NK-92 (cell line): Measurements from ENCODE around the gene DMRTC2.

Experiments used
- DNase-seq: peaks from one replicate; lab custom pipeline; 2025; ENCODE audit not compliant: unreplicated experiment; lab: John Stamatoyannopoulos, UW

Gene DMRTC2

DNA sequence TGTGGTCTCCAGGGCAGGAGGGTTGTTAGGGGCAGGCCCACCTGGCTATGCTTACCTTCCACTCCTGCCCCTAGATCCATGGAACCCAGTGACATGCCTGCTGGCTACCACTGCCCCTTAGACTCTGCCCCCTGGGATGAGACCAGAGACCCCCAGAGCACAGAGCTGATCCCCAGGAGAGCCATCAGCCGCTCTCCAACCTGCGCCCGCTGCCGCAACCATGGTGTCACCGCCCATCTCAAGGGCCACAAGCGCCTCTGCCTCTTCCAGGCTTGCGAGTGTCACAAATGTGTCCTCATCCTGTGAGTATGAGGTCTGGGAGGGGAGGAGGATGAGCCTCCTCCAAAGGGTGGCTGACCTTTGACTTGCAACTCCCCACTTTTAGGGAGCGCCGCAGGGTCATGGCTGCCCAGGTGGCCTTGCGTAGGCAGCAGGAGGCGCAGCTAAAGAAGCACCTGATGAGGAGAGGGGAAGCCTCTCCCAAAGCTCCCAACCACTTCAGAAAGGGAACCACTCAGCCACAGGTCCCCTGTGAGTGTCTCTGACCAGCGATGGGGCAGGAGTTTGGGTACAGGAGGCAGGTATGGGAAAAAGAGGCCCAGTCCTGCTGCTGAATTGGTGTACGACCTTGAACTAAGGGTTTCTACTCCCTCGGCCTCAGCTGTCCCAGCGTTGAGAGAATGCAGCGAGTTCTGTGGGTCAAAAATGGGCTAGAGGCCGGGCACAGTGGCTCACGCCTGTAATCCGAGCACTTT, 2.7 kb downstream of the DMRTC2 start:
- no peak for DNase-seq

DNA sequence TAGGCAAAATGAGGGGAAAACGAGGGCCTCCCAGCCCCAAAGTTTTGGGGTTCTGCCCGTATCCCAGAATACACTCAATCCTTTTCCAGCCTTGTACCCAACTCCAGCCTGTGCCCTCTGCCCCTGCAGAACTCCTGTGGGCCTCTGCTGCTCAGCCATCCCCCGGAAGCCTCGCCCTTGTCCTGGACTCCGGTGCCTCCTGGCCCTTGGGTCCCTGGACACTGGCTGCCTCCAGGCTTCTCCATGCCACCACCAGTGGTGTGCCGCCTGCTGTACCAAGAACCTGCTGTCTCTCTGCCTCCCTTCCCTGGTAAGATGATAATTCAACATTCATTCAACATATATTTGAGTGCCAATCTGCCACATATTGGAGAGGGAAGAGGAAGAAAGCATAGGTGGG, 3.8 kb downstream of the DMRTC2 start:
- DNase-seq, result no peak

DNA sequence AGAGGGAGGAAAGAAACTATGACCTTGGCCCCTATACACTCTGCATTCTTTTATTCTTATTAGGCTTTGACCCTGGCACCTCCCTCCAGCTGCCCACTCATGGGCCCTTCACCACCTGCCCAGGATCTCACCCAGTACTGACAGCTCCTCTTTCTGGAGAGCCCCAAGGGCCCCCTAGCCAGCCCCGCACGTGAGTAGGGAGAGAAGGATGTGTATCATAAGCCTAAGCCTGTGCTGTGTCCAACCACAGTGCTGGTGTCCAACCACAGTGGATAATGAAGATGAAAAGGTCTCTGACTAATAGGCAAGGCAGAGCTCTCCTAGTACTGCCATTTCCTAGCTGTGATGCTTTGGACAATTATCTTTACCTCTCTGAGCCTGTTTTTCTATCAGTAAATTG, 4.2 kb downstream of the DMRTC2 start:
- DNase-seq, result no peak

DNA sequence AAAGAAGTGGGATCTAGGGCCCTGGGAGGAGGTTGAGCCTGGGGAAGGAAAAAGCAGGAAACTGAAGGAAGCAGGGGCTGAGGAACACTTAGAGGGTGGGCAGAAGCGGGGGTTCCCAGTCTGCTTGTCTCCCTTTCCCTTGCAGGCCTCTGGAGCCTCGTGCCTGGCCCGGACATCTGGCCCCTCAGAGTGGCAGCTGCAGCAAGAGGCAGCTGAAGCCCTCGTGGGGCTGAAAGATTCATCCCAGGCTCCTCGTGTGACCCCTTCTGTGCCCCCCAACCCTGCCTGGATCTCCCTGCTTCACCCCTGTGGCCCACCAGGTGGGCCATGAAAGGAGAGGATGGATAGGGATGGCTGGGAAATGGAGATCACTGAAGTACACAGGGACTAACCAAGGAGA, 5.5 kb downstream of the DMRTC2 start:
- DNase-seq, result no peak

DNA sequence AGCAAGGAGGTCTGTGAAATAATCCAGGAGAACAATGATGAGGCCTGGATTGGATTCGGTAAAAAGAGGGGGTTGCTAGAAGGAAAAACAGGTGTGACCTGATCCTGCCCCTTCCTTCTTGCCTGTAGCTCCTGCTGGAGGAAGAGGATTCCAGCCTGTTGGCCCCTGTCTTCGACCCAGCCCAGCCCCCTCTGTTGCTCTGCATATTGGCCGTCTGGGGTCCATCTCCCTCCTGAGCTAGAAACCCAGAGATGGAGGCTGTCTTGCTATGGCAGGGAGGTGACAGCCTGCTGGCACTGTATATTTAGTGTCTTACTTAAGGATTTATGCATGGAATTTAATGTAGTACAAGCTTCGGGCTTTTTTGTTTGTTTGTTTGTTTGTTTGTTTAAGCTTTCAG, 6.6 kb downstream of the DMRTC2 start:
- no peak for DNase-seq

DNA sequence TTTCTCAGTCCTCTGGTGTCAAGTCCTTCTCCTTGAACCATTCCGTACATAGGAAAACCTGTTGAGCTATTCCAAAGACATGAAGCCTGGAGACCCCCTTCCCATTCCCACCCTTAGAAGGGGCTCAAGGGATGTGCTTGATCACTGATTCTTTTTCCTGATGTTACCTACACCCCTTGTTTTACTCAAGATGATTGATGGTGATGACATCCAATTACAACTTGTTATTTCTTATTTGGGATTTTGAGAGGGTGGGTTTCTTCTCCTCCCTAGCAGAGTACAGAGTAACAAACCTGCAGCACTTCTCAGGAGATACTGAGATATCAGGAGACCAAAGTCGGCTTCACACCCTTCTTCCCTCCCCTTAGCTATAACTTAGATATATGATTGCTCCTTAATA, 8.5 kb downstream of the DMRTC2 start:
- DNase-seq, result no peak

DNA sequence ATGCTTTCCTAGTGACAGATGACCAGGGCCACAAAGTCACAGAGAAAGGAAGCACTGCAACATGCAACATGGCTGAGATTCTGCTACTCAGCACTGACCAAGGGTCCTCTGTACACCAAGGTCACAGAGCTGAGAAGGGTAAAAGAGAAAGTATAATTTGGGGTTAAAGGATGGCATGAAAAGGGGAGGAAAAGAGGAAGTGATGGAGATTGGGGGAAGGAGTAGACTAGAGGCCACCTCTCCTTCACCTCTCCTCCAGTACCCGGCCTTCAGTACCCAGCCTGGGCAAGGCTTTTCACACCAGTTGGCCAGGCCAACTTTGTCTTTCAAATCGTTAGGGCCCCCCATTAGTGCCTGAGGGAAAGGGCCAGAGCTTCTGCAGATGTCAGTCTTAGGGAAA, 8.9 kb downstream of the DMRTC2 start:
- DNase-seq, result no peak

DNA sequence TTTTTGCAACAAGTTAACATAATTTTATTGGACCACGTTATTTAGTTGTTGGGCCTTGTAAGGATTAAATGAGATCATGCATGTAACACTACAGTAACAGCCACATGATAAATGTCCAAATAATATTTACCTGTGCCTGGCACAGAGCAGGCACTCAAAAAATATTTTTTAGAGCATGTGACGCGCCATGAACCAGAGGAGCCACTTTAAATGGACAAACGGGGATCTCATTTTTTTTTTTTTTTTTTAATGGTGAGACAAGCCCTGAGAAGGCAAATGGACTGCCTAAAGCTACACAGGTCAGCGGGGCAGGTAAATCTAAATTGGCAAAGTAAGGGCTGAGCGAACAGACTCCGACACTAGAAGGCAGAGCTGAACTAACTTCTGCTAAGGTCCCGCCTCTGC, 14.4 kb downstream of the DMRTC2 start:
- DNase-seq, result no peak

DNA sequence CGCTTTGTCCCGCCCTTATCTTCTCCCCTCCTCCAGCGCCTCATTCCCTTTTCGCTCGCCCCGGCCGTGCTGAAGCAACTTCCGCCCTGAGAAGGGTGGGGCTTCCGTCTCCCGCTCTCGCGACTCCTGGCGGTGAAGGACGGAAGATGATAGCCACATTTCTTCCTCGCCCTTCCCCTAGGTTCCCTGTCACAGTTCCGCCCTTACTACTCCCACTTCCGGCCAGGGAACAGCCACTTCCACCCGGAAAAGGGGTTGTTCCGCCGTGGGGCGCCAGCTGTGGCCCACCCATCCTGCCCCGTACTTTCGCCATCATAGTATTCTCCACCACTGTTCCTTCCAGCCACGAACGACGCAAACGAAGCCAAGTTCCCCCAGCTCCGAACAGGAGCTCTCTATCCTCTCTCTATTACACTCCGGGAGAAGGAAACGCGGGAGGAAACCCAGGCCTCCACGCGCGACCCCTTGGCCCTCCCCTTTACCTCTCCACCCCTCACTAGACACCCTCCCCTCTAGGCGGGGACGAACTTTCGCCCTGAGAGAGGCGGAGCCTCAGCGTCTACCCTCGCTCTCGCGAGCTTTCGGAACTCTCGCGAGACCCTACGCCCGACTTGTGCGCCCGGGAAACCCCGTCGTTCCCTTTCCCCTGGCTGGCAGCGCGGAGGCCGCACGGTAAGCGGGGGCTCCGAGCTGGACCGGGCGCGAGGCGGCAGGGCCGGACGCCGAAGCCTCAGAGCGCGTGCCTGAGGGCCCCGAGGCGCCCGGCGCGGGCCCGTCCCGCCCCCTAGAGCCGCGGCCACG, 15.0 kb downstream of the DMRTC2 start, which contains the start of gene RPS19:
RPS19 (plus strand) TSS at position 638 of the 801 bp plus-strand sequence. CDS start 520 bp downstream, outside the sequence.
- DNase-seq, result peak; percentile 86

DNA sequence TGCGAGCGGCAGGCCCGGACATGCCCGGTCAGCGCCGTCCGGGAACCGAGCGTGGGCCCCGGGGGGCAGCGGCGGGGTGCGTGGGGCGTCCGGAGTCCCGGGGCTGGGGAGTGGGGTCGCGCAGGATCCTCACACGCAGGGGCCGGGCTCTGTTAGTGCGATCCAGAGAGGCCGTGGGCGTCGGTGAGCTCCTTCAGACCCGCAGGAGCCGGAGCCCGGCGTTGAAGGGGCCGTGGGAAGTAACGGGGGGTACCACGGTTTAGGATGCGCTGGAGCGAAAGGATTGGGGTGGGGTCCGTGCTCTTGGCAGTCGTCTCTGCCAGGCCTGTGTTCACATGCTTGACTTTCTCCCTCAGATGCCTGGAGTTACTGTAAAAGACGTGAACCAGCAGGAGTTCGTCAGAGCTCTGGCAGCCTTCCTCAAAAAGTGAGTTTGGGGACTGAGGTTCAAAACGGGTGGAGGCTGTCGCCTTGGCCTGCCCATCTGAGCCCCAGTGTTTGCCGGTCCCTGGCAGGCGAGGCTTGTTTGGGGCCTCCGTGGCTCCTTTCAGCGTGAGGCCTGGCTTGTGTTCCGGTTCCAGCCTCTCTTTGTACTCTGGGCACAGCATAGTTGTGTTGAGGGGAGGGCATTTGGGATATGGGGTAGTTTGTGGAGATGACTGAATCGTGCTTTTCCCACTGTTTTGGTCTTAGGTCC, 15.7 kb downstream of the DMRTC2 start:
- no peak for DNase-seq

DNA sequence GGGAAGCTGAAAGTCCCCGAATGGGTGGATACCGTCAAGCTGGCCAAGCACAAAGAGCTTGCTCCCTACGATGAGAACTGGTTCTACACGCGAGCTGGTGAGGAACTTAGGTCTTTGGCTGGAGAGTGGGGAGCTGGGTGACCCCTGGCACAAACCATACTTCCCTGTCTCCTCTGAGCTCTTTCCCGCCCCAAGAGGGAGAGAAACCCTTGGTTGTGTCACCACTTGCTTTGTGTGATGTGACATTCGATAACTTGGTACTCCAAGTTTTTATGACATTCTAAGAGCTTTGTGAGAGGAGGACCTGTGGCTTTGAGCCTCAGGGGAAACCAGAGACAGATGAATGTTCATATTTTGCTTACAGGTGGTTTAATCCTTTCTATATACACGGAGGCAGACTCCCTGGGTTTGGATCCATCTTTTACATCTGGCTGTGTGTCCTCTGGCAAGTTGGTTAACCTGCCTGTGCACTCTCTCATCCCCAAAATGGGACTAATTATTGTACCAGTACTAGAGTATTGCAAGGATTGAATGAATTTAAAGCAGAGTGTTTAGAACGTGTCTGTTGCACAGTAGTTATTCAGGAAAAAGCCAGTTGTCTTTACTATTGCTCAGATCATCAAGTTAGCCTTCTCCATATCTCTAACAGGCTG, 16.4 kb downstream of the DMRTC2 start:
- no peak for DNase-seq

DNA sequence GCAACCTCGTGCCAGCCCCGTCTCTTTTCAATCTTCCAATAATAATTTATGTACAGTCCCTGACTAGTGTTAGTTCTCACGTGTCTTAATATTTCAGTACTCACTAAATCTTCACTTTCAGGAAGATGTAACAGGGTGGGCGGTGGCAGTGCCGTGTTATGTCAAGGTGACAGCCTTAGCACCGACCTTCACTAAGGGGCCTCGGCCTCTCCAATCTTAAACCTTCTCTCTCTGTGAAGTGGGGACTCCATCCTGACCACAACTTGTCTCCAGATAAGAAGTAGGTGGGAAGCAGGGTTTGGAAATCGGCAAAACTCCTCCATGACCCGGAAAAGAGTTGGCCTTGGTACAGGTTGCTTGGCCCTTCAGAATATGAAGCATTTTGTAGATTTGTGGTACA, 17.0 kb downstream of the DMRTC2 start:
- DNase-seq, result no peak

DNA sequence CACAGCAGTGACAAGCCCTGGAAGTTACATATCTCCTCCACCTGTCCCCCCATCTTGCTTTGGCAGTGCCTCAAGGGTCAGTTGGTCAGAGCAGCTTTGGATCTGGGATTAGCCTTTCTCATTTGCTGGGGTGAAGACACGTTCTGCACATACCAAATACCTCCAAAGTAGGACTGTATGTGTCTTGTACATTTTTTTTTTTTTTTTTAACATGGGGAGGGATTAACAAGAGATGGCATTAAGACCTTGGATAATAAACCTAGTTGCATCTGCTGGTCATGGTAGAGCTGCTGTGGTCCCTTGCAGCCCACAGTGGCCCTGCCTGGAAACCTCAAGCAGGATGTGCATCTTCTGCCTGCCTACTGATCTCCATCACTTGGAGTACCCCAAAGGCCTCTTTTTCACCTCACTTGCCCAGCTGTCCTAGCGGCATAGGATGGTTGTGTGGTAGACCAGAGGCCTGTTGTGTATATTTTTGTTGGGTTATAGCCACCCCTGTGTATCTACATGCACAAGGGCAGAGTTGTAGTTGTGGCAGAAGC, 17.7 kb downstream of the DMRTC2 start:
- no peak for DNase-seq

DNA sequence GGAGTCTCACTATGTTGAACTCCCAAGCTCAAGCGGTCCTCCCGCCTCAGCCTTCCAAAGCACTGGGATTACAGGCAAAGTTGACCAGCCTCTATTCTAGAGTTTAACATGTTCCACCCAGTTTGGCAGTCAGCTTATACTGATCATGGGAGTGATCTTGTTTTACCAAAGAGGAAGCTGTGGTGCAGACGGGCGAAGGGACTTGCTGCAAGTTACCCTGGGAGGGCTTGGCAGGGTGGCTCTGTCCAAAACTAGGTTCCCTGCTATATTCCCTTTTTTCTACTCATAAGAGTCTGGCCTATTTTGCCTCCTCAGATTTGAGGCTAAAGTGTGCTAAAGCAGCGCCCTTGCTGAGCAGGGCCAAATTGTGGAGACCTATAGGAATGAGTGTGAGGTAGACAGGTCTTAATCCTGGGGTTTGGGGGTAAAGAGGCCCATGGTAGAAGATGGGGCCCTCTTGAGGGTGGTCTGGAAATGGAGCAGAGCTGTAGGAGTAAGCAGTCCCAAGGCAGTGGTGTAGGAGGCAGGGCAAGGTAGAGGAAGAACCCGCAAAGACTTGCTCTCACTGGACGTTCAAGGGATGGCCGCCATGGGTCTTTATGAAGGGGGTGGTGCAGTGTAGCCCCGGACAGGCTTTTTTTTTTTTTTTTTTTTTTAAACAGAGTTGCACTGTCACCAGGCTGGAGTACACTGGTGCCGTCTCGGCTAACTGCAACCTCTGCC, 18.5 kb downstream of the DMRTC2 start:
- DNase-seq, result no peak

DNA sequence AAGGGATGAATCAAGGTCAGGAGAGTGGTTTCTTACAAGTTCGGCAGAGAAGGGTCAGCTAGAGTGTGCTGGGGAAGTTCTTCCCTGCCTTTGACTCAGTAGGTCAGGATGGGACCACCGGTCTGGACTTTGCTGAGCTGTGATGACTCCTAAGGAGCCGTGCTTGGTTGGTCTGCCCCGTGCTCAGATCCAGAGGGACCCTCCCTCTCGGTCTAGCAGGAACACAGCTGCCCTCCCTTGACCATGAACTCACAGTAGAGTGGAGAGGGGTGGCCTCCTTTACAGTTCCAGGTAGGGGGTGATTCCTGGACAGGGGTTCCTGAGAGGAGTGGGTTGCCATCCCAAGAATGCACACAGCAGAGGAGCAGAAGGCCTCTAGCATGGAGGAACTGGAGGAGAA, 19.5 kb downstream of the DMRTC2 start:
- no peak for DNase-seq

DNA sequence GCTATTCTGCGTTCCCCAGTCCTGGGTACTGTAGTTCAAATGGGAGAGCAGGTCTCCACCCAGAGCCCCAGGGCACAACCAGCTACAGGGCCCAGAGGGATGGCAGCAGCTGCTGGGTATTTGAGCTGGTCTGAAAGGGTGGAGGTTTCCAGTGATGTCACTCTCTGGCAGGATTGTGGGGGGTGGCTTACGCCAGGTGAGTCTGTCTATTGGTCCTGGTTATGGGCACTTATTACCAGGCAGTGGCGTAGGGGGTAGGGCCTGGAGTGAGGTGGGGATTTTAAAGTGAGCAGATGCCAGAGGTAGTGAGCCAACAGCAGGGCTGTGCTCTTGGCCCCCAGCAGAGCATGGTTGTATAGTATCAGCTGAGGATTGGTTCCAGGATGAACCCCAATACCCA, 21.4 kb downstream of the DMRTC2 start:
- DNase-seq, result no peak

DNA sequence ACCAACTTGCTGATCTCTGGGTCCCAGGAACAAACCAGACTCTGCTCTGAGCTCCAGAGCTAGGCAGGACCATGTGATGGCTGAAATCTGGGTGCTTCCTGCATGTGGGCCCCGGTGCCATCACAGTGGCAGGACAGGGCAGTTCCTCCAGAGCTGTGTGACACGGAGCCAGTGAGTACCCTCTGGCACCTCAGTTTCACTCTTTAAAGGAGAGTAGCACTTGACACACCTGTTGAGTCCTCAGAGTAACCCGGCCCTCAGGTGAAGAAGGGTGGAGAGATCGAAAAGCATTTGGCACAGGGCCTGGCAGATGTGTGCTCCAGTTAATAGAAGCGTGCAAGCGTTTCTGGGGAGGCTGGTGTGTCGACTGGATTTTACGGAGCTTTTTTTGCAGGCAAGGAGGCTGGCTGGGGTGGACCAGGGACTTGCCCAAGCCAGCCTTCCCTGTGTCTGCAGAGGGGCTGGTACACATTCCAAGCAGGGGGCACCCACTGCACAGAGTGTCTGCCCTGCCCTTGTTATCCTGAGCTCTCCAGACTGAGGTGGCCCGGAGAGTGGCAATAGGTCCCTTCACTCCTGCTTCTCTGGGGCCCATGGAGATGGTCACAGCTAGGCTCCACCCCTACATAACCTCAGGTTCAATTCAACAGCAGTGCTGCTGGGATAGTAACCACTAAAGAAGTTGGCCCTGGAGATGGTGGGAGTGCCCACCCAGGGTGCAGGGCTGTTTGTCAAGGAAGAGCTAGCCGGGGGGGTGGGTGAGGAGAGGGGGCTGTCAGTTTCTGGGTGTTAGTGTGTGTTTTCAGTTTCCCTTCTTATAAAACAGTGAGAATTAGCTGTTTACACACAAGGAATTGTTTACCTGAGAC, 23.5 kb downstream of the DMRTC2 start:
- DNase-seq, result no peak

DNA sequence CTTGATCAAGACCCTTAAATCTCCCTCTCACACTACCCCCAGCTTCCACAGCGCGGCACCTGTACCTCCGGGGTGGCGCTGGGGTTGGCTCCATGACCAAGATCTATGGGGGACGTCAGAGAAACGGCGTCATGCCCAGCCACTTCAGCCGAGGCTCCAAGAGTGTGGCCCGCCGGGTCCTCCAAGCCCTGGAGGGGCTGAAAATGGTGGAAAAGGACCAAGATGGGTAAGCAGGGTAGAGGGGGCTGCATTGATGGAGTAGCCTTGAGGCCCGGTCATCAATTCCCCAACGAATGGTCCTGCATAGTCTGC, 24.1 kb downstream of the DMRTC2 start:
- DNase-seq, result no peak

DNA sequence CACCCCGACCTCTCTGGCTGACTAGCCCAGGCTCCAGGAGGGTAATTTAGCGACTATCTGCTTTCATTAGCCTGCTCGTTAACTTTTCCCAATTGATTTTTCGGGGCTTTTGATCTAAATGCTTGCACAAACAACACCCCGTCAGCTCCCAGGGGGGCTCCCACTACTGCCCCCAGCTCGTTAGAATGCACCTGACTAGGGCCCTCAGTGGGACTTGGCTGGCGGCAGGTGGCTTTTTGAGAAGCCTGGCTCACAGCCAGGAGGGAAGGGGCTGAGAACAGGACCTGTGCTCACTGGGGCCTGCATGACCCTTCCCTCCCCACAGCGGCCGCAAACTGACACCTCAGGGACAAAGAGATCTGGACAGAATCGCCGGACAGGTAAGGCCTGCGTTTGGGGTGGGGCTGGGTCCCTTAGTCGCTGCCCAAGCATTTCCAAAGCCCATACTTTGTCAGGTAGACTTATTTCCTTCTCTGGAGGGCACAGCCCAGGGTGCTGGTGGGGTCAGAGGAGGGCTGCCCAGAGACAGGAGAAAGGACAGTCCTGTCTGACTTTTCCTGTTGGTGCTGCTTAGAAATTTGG, 24.6 kb downstream of the DMRTC2 start:
- no peak for DNase-seq
